Measurements from ENCODE around the gene KLK7. TPM values are rescaled to one million over a fixed set of nuclear protein-coding genes. Genes with fewer than 3 reads are reported as not detected.

The KLK7 gene
- total RNA-seq, 6 donors from 2014 or later: 0.30 to 1.1 TPM; not detected in 4

DNA sequence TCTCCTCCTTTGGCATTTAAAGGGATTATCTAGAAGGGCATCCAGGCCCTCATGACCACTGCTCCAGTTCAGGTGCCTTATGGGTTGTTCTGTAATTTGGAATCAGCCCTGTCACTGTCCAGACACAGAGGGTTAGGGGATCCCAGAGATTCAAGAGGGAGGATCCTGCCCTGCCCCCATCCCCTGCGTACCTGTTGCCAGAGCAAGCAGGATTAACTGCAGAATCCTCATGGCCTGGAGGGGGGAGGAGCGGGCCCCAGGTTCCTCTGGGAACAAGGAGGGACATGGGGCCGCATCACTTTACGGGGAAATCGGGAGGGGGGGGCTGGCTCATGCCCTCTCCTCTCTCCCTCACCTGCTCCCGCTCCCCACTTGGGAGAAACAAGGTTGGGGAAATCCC is 41.7 kb upstream of the KLK7 start:
- Histone ChIP-seq H3K4me3 (no peak overlapping the region), H3K27me3 (peaks cover 0 to 5% (median 2%) of the 10 kb centered on the region in 4 donors), H3K27ac (no peak overlapping the region), H3K9me3 (no peaks in the 10 kb centered on the region), H3K36me3 (no peaks in the 10 kb centered on the region), H3K4me1 (peaks cover 0 to 4% (median 1%) of the 10 kb centered on the region in 4 donors)
- ATAC-seq (ENCODE audit: low FRiP score in 2 of 2) (no peak), DNase-seq (no peak)
- 25 to 60% methylated on average over 4 to 6 of the region's 6 CpGs for WGBS, 2 donors
- TF ChIP-seq POLR2AphosphoS5 (IDR thresholded peaks at IDR 0.05): no peak
- TF ChIP-seq, protein P1, sequence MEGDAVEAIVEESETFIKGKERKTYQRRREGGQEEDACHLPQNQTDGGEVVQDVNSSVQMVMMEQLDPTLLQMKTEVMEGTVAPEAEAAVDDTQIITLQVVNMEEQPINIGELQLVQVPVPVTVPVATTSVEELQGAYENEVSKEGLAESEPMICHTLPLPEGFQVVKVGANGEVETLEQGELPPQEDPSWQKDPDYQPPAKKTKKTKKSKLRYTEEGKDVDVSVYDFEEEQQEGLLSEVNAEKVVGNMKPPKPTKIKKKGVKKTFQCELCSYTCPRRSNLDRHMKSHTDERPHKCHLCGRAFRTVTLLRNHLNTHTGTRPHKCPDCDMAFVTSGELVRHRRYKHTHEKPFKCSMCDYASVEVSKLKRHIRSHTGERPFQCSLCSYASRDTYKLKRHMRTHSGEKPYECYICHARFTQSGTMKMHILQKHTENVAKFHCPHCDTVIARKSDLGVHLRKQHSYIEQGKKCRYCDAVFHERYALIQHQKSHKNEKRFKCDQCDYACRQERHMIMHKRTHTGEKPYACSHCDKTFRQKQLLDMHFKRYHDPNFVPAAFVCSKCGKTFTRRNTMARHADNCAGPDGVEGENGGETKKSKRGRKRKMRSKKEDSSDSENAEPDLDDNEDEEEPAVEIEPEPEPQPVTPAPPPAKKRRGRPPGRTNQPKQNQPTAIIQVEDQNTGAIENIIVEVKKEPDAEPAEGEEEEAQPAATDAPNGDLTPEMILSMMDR (IDR thresholded peaks at IDR 0.05): no peak
- no peak for TF ChIP-seq EP300 (IDR thresholded peaks at IDR 0.05)
- no peak for TF ChIP-seq POLR2A (IDR thresholded peaks at IDR 0.05)

DNA sequence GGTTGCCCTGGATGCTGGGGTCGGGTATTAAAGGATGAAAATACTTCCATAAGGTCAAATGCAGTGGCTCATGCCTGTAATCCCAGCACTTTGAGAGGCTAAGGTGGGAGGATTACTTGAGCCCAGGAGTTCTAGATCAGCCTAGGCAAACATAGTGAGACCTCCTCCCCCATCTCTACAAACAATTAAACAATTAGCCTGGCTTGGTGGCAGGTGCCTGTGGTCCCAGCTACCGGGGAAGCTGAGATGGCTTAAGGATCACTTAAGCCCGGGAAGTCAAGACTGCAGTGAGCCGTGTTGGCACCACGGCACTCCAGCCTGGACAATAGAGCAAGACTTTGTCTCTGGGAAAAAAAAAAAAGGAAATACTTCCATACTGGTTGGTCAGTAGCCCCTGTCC is 41.2 kb upstream of the KLK7 start:
- Histone ChIP-seq H3K4me3 (no peak overlapping the region), H3K4me1 (peaks cover 0 to 9% (median 3%) of the 10 kb centered on the region in 4 donors), H3K9me3 (no peaks in the 10 kb centered on the region), H3K27me3 (peaks cover 0 to 5% (median 2%) of the 10 kb centered on the region in 4 donors), H3K36me3 (no peaks in the 10 kb centered on the region), H3K27ac (no peak overlapping the region)
- TF ChIP-seq POLR2AphosphoS5 (IDR thresholded peaks at IDR 0.05): no peak
- TF ChIP-seq, protein P1 (IDR thresholded peaks at IDR 0.05): no peak
- TF ChIP-seq POLR2A (IDR thresholded peaks at IDR 0.05): no peak
- TF ChIP-seq EP300 (IDR thresholded peaks at IDR 0.05): no peak
- no peak for ATAC-seq (ENCODE audit: low FRiP score in 2 of 2)
- DNase-seq: no peak
- 41 to 55% methylated on average over 5 of the region's 5 CpGs for WGBS, 2 donors

DNA sequence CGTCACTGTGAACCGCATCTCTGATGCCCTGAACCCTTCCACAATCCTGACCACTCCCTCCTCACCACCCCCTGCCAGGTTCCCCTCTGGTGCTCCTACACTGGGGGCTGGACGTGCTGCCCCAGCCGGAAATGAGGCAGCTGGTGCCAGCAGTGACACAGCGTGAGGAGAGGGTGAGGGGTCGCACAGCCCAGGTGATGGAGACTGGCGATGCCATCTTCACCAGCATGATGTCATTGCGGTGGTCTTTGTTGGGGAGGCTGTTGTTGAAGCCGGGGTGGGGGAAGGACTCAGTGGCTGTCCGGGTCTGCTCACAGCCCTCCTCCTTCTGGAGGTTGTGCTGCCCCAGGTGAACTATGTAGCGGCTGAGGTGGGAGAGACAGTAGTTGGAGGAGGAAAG is 40.2 kb upstream of the KLK7 start:
- no peak overlapping the region for H3K27ac ChIP-seq
- no peak for ATAC-seq (ENCODE audit: low FRiP score in 2 of 2)
- H3K36me3 ChIP-seq: no peaks in the 10 kb centered on the region
- no peak overlapping the region for H3K4me3 ChIP-seq
- peaks cover 0 to 14% (median 9%) of the 10 kb centered on the region in 4 donors for H3K27me3 ChIP-seq
- no peak for TF ChIP-seq EP300 (IDR thresholded peaks at IDR 0.05)
- no peak for TF ChIP-seq POLR2AphosphoS5 (IDR thresholded peaks at IDR 0.05)
- TF ChIP-seq, protein P1 (IDR thresholded peaks at IDR 0.05): no peak
- TF ChIP-seq POLR2A (IDR thresholded peaks at IDR 0.05): no peak
- WGBS, 2 donors: 64 to 71% methylated on average over 11 of the region's 11 CpGs
- no peak for DNase-seq
- H3K9me3 ChIP-seq: no peaks in the 10 kb centered on the region
- peaks cover 0 to 19% (median 11%) of the 10 kb centered on the region in 4 donors for H3K4me1 ChIP-seq

DNA sequence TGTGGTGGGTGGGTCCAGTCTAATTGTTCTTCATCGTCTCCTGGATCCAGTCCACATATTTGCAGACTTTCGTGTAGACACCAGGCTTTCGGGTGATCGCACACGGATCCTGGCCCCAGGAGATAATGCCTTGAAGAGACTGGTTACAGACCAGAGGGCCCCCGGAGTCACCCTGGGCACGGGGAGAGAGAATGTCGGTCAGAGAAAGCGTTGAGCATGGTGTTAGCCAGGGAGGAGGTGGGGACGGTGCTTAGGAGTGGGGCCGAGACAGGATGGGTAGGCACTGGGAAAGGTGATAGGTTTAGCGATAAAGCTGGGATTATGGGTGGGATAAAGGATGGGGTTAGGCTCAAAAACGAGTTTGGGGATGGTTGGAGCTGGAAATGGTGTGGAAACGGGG is 38.8 kb upstream of the KLK7 start:
- Histone ChIP-seq H3K4me1 (peaks cover 0 to 27% (median 14%) of the 10 kb centered on the region in 4 donors), H3K4me3 (no peak overlapping the region), H3K9me3 (no peaks in the 10 kb centered on the region), H3K27ac (no peak overlapping the region), H3K27me3 (peaks cover 0 to 22% (median 9%) of the 10 kb centered on the region in 4 donors), H3K36me3 (no peaks in the 10 kb centered on the region)
- ATAC-seq (ENCODE audit: low FRiP score in 2 of 2): no peak
- 47 to 51% methylated on average over 14 of the region's 14 CpGs for WGBS, 2 donors
- TF ChIP-seq, protein P1 (IDR thresholded peaks at IDR 0.05): no peak
- TF ChIP-seq EP300 (IDR thresholded peaks at IDR 0.05) (no peak), POLR2A (IDR thresholded peaks at IDR 0.05) (no peak), POLR2AphosphoS5 (IDR thresholded peaks at IDR 0.05) (no peak)
- no peak for DNase-seq

DNA sequence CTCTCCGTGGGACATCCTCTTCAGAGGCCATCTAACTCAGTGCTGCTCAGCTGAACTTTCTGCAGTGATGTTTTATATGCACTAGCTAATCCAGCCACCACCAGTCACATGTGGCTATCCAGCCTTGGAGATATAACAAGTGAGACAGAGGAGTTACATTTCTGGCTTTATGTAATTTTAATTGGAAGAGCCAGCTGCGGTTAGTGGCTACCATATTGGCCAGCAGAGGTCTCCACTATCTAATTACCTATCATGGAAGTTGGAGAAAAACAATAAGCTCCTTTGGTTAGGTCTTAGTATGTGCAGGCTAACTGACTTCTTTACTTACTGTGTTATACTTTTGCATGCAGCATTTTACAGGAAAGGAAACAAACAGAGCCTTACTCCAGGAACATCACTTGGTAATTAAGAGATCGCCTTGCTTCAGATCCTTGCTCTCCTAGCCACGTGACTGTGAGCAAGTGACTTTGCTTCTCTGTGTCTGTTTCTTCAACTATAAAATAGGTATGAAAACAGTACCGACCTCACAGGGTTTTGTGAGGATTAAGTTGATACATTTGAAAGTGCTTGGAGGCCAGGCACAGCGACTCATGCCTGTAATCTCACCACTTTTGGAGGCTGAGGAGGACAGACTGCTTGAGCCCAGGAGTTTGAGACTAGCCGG is 37.4 kb upstream of the KLK7 start:
- Histone ChIP-seq H3K27ac (no peak overlapping the region), H3K27me3 (peaks cover 0 to 27% (median 12%) of the 10 kb centered on the region in 4 donors)
- WGBS, 2 donors: 39 to 41% methylated on average over 7 of the region's 7 CpGs

More for the DNA sequence above, 37.4 kb upstream of the KLK7 start:
- ATAC-seq (ENCODE audit: low FRiP score in 2 of 2): peak in 1 of 2 donors; percentile 46
- no peak overlapping the region for H3K4me3 ChIP-seq
- H3K9me3 ChIP-seq: no peaks in the 10 kb centered on the region
- TF ChIP-seq, protein P1 (IDR thresholded peaks at IDR 0.05): peak; percentile 29 to 66 (median 53)
- TF ChIP-seq POLR2A (IDR thresholded peaks at IDR 0.05): no peak
- no peak for TF ChIP-seq POLR2AphosphoS5 (IDR thresholded peaks at IDR 0.05)
- no peak for TF ChIP-seq EP300 (IDR thresholded peaks at IDR 0.05)
- DNase-seq: no peak
- H3K4me1 ChIP-seq: peaks cover 8 to 39% (median 21%) of the 10 kb centered on the region in 4 donors
- H3K36me3 ChIP-seq: no peaks in the 10 kb centered on the region
